HCT116 (cell line): ENCODE results near the gene TMEM132C. TPM values are rescaled to one million over a fixed set of nuclear protein-coding genes. Genes with fewer than 3 reads are reported as not detected.

Experiments used
- ATAC-seq: fragments of 200-7000 bp; cut with Tn5 transposase; 2 replicates; pipeline ENCODE4 v1.9.1; 2020; ENCODE audit warnings: mild to moderate bottlenecking, moderate library complexity
- BruUV-seq: library from RNA; stranded (reverse); fragments of 400-500 nt; replicated peaks from 2 replicates; lab custom pipeline; 2021; lab: Mats Ljungman, UMichigan
- CTCF ChIA-PET: fragments of 300-600 bp; sonication (Branson Sonifier 250); formaldehyde crosslinking; loops from one replicate; lab custom pipeline; 2021; ENCODE audit warnings: antibody characterized with exemption; lab: Charles Lee
- POLR2A ChIA-PET: fragments of 300-600, 350-600 bp; sonication (Branson Sonifier 250); formaldehyde crosslinking; loops from one replicate; lab custom pipeline; 2021; ENCODE audit warnings: antibody characterized with exemption; lab: Charles Lee
- RAD21 ChIA-PET, 2 experiments: fragments of 300-600 bp; sonication (Branson Sonifier 250); formaldehyde crosslinking; loops; one replicate each; lab custom pipeline; 2023; ENCODE audit warnings: low total read pairs in 2 of 2; ENCODE audit not compliant: uncharacterized antibody in 2 of 2, unreplicated experiment in 2 of 2, low non-redundant PET in 1 of 2; lab: Charles Lee
- DNase-seq: peaks from one replicate; pipeline ENCODE4 v3.0.0-alpha.2; 2010; ENCODE audit warnings: low read depth, low spot score
- H2AFZ ChIP-seq: fragments of 200-600 bp; shearing (Covaris generic), sonication (generic); 2 replicates; pipeline ENCODE4 v1.6.1; 2017; ENCODE audit warnings: low read depth, mixed run types, mixed read lengths, antibody characterized with exemption, low read length; ENCODE audit not compliant: poor library complexity, severe bottlenecking
- H3K27ac ChIP-seq: 2 replicates; pipeline ENCODE4 v1.5.1; 2012; ENCODE audit warnings: low read depth, low read length
- H3K27me3 ChIP-seq: fragments of 200-600 bp; sonication (generic); 2 replicates; pipeline ENCODE4 v1.6.1; 2016; ENCODE audit warnings: mixed run types, low read length, mixed read lengths; ENCODE audit not compliant: insufficient read depth
- H3K36me3 ChIP-seq, 2 experiments: fragments of 200-500 bp in 1 of 2; fragments of 200-600 bp in 1 of 2; sonication (Bioruptor generic) in 1 of 2; sonication (generic) in 1 of 2; 2 replicates each; pipeline versions ENCODE4 v1.5.1 to v1.6.1; 2014 to 2016; ENCODE audit warnings: low read length in 2 of 2, inconsistent platforms in 1 of 2, mixed read lengths in 1 of 2, mixed run types in 1 of 2; ENCODE audit not compliant: insufficient read depth in 2 of 2, control insufficient read depth in 1 of 2
- H3K4me1 ChIP-seq, 2 experiments: fragments of 200-600 bp in 1 of 2; sonication (generic) in 1 of 2; 2 replicates each; pipeline versions ENCODE4 v1.5.1 to v1.6.1; 2012 to 2017; ENCODE audit warnings: low read length in 2 of 2, inconsistent platforms in 1 of 2, mild to moderate bottlenecking in 1 of 2, mixed read lengths in 1 of 2, mixed run types in 1 of 2, moderate library complexity in 1 of 2; ENCODE audit not compliant: insufficient read depth in 2 of 2, control insufficient read depth in 1 of 2
- H3K4me2 ChIP-seq: fragments of 200-600 bp; sonication (generic); 2 replicates; pipeline ENCODE4 v1.6.1; 2017; ENCODE audit warnings: mixed run types, low read length, mixed read lengths
- H3K4me3 ChIP-seq, 2 experiments: fragments of 200-600 bp in 1 of 2; sonication (generic) in 1 of 2; replicated peaks in 1 of 2; 2 replicates each; pipeline ENCODE4 v1.5.1; 2011 to 2016; ENCODE audit warnings: low read length in 2 of 2, control low read depth in 1 of 2, low read depth in 1 of 2, mild to moderate bottlenecking in 1 of 2, mixed read lengths in 1 of 2, mixed run types in 1 of 2
- H3K79me2 ChIP-seq: fragments of 200-600 bp; sonication (generic); 2 replicates; pipeline ENCODE4 v1.6.1; 2017; ENCODE audit warnings: mild to moderate bottlenecking, mixed run types, low read length, moderate library complexity, mixed read lengths; ENCODE audit not compliant: insufficient read depth
- H3K9ac ChIP-seq: fragments of 200-600 bp; sonication (generic); 2 replicates; pipeline ENCODE4 v1.6.1; 2016; ENCODE audit warnings: low read length, mixed read lengths
- H3K9me2 ChIP-seq: fragments of 200-600 bp; sonication (generic), shearing (Covaris generic); 2 replicates; pipeline ENCODE4 v1.6.1; 2017; ENCODE audit warnings: mixed run types, mild to moderate bottlenecking, moderate library complexity; ENCODE audit not compliant: insufficient read depth
- H3K9me3 ChIP-seq, 2 experiments: fragments of 200-500 bp in 1 of 2; fragments of 200-600 bp in 1 of 2; sonication (Bioruptor generic) in 1 of 2; sonication (generic) in 1 of 2; 2 replicates each; pipeline ENCODE4 v1.6.1; 2014 to 2017; ENCODE audit warnings: low read length in 2 of 2, mixed read lengths in 2 of 2, inconsistent platforms in 1 of 2, low read depth in 1 of 2, mild to moderate bottlenecking in 1 of 2, mixed run types in 1 of 2, moderate library complexity in 1 of 2; ENCODE audit not compliant: control insufficient read depth in 1 of 2, insufficient read depth in 1 of 2
- H4K20me1 ChIP-seq: fragments of 200-600 bp; sonication (generic), shearing (Covaris generic); 2 replicates; pipeline ENCODE4 v1.6.1; 2017; ENCODE audit warnings: mixed run types, mild to moderate bottlenecking, moderate library complexity; ENCODE audit not compliant: insufficient read depth
- ATF3 ChIP-seq: IDR thresholded peaks from 2 replicates; pipeline ENCODE4 v1.6.1; 2012
- CBX3 ChIP-seq: IDR thresholded peaks from 2 replicates; pipeline ENCODE4 v1.6.1; 2012; ENCODE audit warnings: low read depth
- CEBPB ChIP-seq: IDR thresholded peaks from 2 replicates; pipeline ENCODE4 v1.6.1; 2012; ENCODE audit warnings: low read depth
- FOSL1 ChIP-seq: IDR thresholded peaks from 2 replicates; pipeline ENCODE4 v1.6.1; 2012; ENCODE audit warnings: low read depth
- JUND ChIP-seq: IDR thresholded peaks from 2 replicates; pipeline ENCODE4 v1.6.1; 2012
- POLR2A ChIP-seq: IDR thresholded peaks from 2 replicates; pipeline ENCODE4 v1.7.0; 2011; ENCODE audit warnings: borderline replicate concordance; ENCODE audit not compliant: insufficient read depth, insufficient read length; ENCODE audit errors: extremely low read depth
- POLR2AphosphoS5 ChIP-seq: IDR thresholded peaks from 2 replicates; pipeline ENCODE4 v1.6.1; 2011; ENCODE audit warnings: mild to moderate bottlenecking, low read depth, low read length, moderate library complexity
- SRF ChIP-seq: IDR thresholded peaks from 2 replicates; pipeline ENCODE4 v1.6.1; 2012; ENCODE audit warnings: low read depth
- TCF7L2 ChIP-seq: IDR thresholded peaks from 2 replicates; pipeline ENCODE4 v1.7.0; 2011; ENCODE audit warnings: borderline replicate concordance, inconsistent platforms; ENCODE audit not compliant: insufficient read depth, insufficient read length; ENCODE audit errors: extremely low read depth
- YY1 ChIP-seq: IDR thresholded peaks from 2 replicates; pipeline ENCODE4 v1.6.1; 2011; ENCODE audit warnings: low read length, low read depth, moderate library complexity, mild to moderate bottlenecking; ENCODE audit not compliant: insufficient replicate concordance; ENCODE audit errors: extremely low read depth
- intact Hi-C: fragments of 100-400 bp; cut with micrococcal nuclease; formaldehyde crosslinking; loops from 2 replicates; pipeline ENCODE4 v1.10.0; 2022
- total RNA-seq: library from RNA; stranded (reverse); gene quantifications from one replicate; pipeline ENCODE4 v1.2.1, GENCODE V29; 2021; ENCODE audit not compliant: unreplicated experiment
- TF ChIP-seq, protein P1 (sequence below), 3 experiments: fragments of 200-600 bp in 1 of 3; sonication (generic) in 1 of 3; IDR thresholded peaks in 2 of 3; conservative IDR thresholded peaks in 1 of 3; 2 replicates each; pipeline ENCODE4 v1.5.1; 2012 to 2017; ENCODE audit warnings: low read depth in 2 of 3, low read length in 2 of 3, antibody characterized with exemption in 1 of 3, borderline replicate concordance in 1 of 3, control low read depth in 1 of 3, mild to moderate bottlenecking in 1 of 3, mixed read lengths in 1 of 3, mixed run types in 1 of 3, moderate library complexity in 1 of 3; ENCODE audit not compliant: insufficient read depth in 1 of 3
- TF ChIP-seq, protein P2 (sequence below): IDR thresholded peaks from 2 replicates; pipeline ENCODE4 v1.6.1; 2011; ENCODE audit warnings: mild to moderate bottlenecking, low read length, moderate library complexity; ENCODE audit not compliant: insufficient replicate concordance; ENCODE audit errors: extremely low read depth

The TMEM132C gene
- total RNA-seq, 1 experiment from 2014 or later: not detected

DNA sequence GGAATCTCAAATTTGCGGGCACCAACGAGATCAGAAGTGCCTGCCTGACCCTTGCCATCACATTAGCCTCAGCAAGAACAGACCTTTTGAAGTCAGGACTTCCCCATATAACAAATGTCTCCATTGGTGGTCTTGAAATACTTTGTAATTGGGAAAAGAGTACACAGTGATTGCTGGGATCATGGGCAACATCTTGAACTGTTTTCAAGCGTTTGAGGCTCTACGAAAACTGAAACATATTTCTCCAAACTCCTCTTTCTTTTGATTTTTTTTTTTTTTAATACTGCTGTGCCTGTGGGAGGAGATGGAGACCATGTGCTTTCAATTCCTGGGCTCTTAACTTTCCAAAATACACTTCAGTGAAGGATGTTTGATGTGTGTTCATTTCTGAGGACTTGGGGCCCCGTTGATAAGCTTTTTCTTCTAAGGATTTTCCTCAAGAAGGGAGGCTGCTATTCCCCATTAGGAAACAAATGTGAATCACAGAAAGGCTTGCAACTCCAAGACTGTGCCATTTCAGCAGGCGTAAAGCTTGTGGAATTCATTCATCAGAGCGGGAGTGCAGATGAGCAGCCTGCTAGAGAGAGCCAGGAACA, 94.5 kb downstream of the TMEM132C start:
- H3K9ac ChIP-seq: no peak overlapping the region
- no peaks in the 10 kb centered on the region for H3K27me3 ChIP-seq
- no peaks in the 10 kb centered on the region for H3K36me3 ChIP-seq
- H3K4me1 ChIP-seq: no peaks in the 10 kb centered on the region
- H2AFZ ChIP-seq: no peak overlapping the region
- no peak overlapping the region for H3K4me3 ChIP-seq
- TF ChIP-seq CEBPB: no peak
- TF ChIP-seq, protein P1, sequence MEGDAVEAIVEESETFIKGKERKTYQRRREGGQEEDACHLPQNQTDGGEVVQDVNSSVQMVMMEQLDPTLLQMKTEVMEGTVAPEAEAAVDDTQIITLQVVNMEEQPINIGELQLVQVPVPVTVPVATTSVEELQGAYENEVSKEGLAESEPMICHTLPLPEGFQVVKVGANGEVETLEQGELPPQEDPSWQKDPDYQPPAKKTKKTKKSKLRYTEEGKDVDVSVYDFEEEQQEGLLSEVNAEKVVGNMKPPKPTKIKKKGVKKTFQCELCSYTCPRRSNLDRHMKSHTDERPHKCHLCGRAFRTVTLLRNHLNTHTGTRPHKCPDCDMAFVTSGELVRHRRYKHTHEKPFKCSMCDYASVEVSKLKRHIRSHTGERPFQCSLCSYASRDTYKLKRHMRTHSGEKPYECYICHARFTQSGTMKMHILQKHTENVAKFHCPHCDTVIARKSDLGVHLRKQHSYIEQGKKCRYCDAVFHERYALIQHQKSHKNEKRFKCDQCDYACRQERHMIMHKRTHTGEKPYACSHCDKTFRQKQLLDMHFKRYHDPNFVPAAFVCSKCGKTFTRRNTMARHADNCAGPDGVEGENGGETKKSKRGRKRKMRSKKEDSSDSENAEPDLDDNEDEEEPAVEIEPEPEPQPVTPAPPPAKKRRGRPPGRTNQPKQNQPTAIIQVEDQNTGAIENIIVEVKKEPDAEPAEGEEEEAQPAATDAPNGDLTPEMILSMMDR (IDR thresholded peaks at IDR 0.05 in 2 of 3, conservative IDR thresholded peaks at IDR 0.05 in 1 of 3; ENCODE audit: borderline replicate concordance in 1 of 3, insufficient read depth in 1 of 3, low read depth in 2 of 3, low read length in 2 of 3): no peak
- no peak for TF ChIP-seq CBX3
- no peaks in the 10 kb centered on the region for H3K79me2 ChIP-seq
- intact Hi-C loops: no loop called here
- peaks cover 0 to 20% of the 10 kb centered on the region in 2 experiments; a peak in 2 of 4 replicates for H3K9me3 ChIP-seq
- ChIA-PET CTCF (no interaction called here), RAD21 (no interaction called here), POLR2A (no interaction called here)
- no peak overlapping the region for H3K4me2 ChIP-seq
- no TSS peak for BruUV-seq
- ATAC-seq: no peak
- no peaks in the 10 kb centered on the region for H4K20me1 ChIP-seq
- H3K9me2 ChIP-seq: no peaks in the 10 kb centered on the region
- H3K27ac ChIP-seq: no peak overlapping the region
- DNase-seq: no peak

- no peaks in the 10 kb centered on the region for H3K27me3 ChIP-seq
- no peaks in the 10 kb centered on the region for H3K36me3 ChIP-seq
- ATAC-seq: no peak
- H3K9ac ChIP-seq: no peak overlapping the region
- H3K9me3 ChIP-seq: peaks cover 4 to 21% of the 10 kb centered on the region in 2 experiments; a peak in 2 of 4 replicates
- no peak for DNase-seq
- RAD21 ChIA-PET: no interaction called here
- H3K27ac ChIP-seq: no peak overlapping the region
- TF ChIP-seq POLR2AphosphoS5 (no peak), POLR2A (no peak), FOSL1 (no peak), SRF (no peak), TCF7L2 (no peak), CEBPB (no peak), JUND (no peak), ATF3 (no peak), YY1 (no peak)
- TF ChIP-seq, protein P2, sequence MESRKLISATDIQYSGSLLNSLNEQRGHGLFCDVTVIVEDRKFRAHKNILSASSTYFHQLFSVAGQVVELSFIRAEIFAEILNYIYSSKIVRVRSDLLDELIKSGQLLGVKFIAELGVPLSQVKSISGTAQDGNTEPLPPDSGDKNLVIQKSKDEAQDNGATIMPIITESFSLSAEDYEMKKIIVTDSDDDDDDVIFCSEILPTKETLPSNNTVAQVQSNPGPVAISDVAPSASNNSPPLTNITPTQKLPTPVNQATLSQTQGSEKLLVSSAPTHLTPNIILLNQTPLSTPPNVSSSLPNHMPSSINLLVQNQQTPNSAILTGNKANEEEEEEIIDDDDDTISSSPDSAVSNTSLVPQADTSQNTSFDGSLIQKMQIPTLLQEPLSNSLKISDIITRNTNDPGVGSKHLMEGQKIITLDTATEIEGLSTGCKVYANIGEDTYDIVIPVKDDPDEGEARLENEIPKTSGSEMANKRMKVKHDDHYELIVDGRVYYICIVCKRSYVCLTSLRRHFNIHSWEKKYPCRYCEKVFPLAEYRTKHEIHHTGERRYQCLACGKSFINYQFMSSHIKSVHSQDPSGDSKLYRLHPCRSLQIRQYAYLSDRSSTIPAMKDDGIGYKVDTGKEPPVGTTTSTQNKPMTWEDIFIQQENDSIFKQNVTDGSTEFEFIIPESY: no peak
- no peaks in the 10 kb centered on the region for H4K20me1 ChIP-seq
- no peak overlapping the region for H2AFZ ChIP-seq
- BruUV-seq: no TSS peak
- no peak overlapping the region for H3K4me3 ChIP-seq
- H3K4me2 ChIP-seq: no peak overlapping the region
- H3K79me2 ChIP-seq: no peaks in the 10 kb centered on the region
- H3K4me1 ChIP-seq: no peaks in the 10 kb centered on the region
- H3K9me2 ChIP-seq: no peaks in the 10 kb centered on the region
- POLR2A ChIA-PET: no interaction called here
- intact Hi-C loops: no loop called here
- CTCF ChIA-PET: no interaction called here
These were observed 98.1 kb downstream of the TMEM132C start for GRCh38 chr12:128365032-128365431.
